HEK293T (cell line): ENCODE data around the gene FKBP5.

Experiments
- ARNT ChIP-seq: fragments of 450-650 bp; IDR thresholded peaks from 2 replicates; pipeline ENCODE4 v1.6.1; 2017; ENCODE audit warnings: mild to moderate bottlenecking
- BHLHE40 ChIP-seq: fragments of 450-650 bp; IDR thresholded peaks from 2 replicates; pipeline ENCODE4 v1.6.1; 2016; ENCODE audit warnings: mild to moderate bottlenecking, moderate library complexity, borderline replicate concordance
- CTBP1 ChIP-seq: fragments of 450-650 bp; IDR thresholded peaks from 2 replicates; pipeline ENCODE4 v1.6.1; 2016; ENCODE audit warnings: borderline replicate concordance
- FOXA1 ChIP-seq: fragments of 450-650 bp; IDR thresholded peaks from 2 replicates; pipeline ENCODE4 v1.6.1; 2016; ENCODE audit warnings: mild to moderate bottlenecking
- FOXK2 ChIP-seq: fragments of 450-650 bp; IDR thresholded peaks from 2 replicates; pipeline ENCODE4 v1.6.1; 2016; ENCODE audit warnings: mild to moderate bottlenecking
- HDGF ChIP-seq: fragments of 450-650 bp; IDR thresholded peaks from 2 replicates; pipeline ENCODE4 v1.6.1; 2017; ENCODE audit warnings: antibody characterized with exemption, borderline replicate concordance
- SP1 ChIP-seq: fragments of 450-650 bp; IDR thresholded peaks from 2 replicates; pipeline ENCODE4 v1.6.1; 2017
- SUZ12 ChIP-seq: fragments of 450-650 bp; IDR thresholded peaks from 2 replicates; pipeline ENCODE4 v1.6.1; 2016; ENCODE audit warnings: mild to moderate bottlenecking
- TARDBP ChIP-seq: fragments of 450-650 bp; IDR thresholded peaks from 2 replicates; pipeline ENCODE4 v1.6.1; 2016
- ZNF384 ChIP-seq: fragments of 450-650 bp; IDR thresholded peaks from 2 replicates; pipeline ENCODE4 v1.6.1; 2016

- no peak for TF ChIP-seq ARNT
- no peak for TF ChIP-seq SUZ12
- TF ChIP-seq SP1, result no peak
- TF ChIP-seq TARDBP, result no peak
- TF ChIP-seq FOXK2, result no peak
- TF ChIP-seq HDGF, result no peak
- TF ChIP-seq ZNF384, result no peak
- TF ChIP-seq CTBP1, result no peak
- no peak for TF ChIP-seq FOXA1
- TF ChIP-seq BHLHE40, result no peak
These were observed 55.1 kb downstream of the FKBP5 start for GRCh38 chr6:35633579-35634089.
